BLaER1 (cell line): ENCODE results near the gene LCNL1.
A peak's percentile ranks its signal among the peaks of the same experiment; 100 is the strongest.

Experiments used
- H3K27ac ChIP-seq: shearing (Covaris generic); formaldehyde crosslinking; 2 replicates; pipeline ENCODE4 v1.8.1; 2022
- H3K27me3 ChIP-seq: shearing (Covaris generic); formaldehyde crosslinking; 2 replicates; pipeline ENCODE4 v1.8.1; 2022
- H3K36me3 ChIP-seq: shearing (Covaris generic); formaldehyde crosslinking; 2 replicates; pipeline ENCODE4 v1.8.1; 2022
- H3K4me1 ChIP-seq: shearing (Covaris generic); formaldehyde crosslinking; 2 replicates; pipeline ENCODE4 v1.8.1; 2022
- H3K4me2 ChIP-seq: shearing (Covaris generic); formaldehyde crosslinking; 2 replicates; pipeline ENCODE4 v1.8.1; 2022
- H3K4me3 ChIP-seq: shearing (Covaris generic); formaldehyde crosslinking; 2 replicates; pipeline ENCODE4 v1.8.1; 2022
- H3K9ac ChIP-seq: shearing (Covaris generic); formaldehyde crosslinking; 2 replicates; pipeline ENCODE4 v1.8.1; 2022
- H3K9me3 ChIP-seq: shearing (Covaris generic); formaldehyde crosslinking; 2 replicates; pipeline ENCODE4 v1.8.1; 2022
- H4K20me1 ChIP-seq: shearing (Covaris generic); formaldehyde crosslinking; 2 replicates; pipeline ENCODE4 v1.8.1; 2022
- Cebpa-rat ChIP-seq: shearing (Covaris generic); IDR thresholded peaks from 2 replicates; pipeline ENCODE4 v1.8.1; 2022

LCNL1 gene

DNA sequence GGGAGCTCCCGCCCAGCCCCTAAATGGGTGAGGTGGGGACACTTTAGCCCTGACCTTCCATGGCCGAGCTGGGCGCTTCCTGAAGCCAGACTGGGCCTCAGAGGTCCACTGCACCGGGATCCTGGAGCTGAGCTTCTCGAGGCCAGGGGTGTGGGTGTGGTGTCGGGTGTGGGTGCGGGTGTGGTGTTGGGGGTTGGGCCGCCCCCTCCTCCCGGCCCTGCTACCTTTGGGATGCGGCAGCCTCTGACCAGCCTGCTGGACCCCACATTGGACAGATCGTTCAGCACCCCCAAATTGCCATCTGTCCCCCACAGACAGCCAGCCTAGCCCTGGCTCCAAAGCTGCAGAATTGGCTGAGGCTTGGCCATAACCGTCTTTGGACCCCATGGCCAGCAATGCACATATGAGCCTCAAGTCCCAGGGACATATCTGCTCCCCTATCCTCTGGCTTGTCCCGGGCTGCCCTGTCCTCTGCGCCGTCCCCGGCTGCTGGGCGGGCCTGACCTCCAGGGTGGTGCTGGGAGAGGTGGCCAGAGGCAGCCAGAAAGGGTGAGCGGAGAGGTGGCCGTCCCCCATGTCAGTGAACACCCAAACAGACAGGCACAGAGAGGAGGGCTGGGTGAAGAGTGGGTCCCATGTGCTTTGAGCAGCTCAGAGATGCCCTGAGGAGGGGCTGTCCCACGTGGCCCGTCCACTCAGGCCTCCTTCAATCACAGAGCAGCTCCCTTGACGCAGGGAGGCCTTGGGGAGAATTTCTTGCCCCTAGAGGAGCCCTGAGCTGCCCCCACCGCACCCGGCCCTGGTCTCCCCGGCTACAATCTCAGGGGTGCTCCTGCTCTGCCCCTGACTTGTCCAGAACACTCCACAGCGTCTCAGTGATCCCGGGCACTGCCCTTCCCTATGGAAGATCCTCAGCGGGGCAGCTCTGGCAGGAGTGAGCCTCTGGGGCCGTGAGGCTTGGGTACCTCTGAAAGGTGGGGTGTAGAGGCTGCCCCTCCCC, 8.9 kb upstream of the LCNL1 start:
- no peaks in the 10 kb centered on the region for H3K27me3 ChIP-seq
- no peaks in the 10 kb centered on the region for H3K36me3 ChIP-seq
- H3K4me3 ChIP-seq: no peak overlapping the region
- TF ChIP-seq Cebpa-rat: no peak
- no peaks in the 10 kb centered on the region for H4K20me1 ChIP-seq
- no peaks in the 10 kb centered on the region for H3K9me3 ChIP-seq
- no peak overlapping the region for H3K9ac ChIP-seq
- H3K4me1 ChIP-seq: peaks cover 54% of the 10 kb centered on the region
- H3K27ac ChIP-seq: no peak overlapping the region
- H3K4me2 ChIP-seq: peak overlapping the region; percentile 70; the same call in 1 of the 2 replicates

DNA sequence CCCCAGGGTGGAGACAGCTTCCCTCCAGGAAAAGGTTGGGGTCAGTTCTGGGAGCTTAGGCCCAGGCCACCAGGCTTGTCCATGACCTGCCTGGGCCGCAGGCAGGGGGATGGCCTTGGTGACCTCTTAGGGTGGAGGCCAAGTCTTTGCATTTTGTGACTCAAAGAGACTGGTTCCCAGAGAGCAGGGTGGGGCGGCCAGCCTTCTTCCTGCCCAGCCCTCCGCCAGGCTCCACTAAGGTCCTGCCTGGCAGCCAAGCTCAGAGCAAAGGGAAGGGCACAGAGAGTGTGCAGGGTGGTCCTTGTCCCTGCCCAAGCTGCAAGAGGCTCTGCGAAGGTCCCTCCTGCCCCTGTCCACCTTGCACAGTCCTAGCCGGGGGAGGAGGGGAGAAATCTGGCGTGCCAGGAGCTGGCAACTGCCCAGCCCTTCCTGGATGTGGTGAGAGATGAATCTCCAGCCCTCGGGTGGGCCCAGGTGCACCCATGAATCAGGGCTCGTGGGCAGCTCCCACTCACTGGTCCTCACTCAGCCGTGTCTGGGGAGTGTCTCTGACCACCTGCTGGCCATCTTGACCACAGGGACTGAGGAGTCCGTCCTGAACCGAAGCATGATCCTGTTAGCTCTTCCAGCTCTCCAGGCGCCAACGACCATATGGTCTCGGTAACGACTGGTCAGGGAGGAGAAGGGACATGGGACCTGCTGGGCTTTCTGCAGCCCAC, 7.8 kb upstream of the LCNL1 start:
- Histone ChIP-seq H4K20me1 (no peaks in the 10 kb centered on the region), H3K4me1 (peaks cover 62% of the 10 kb centered on the region), H3K9ac (no peak overlapping the region), H3K4me2 (peak overlapping the region; percentile 70), H3K9me3 (no peaks in the 10 kb centered on the region), H3K27me3 (no peaks in the 10 kb centered on the region), H3K27ac (no peak overlapping the region), H3K4me3 (no peak overlapping the region), H3K36me3 (no peaks in the 10 kb centered on the region)
- no peak for TF ChIP-seq Cebpa-rat

- Histone ChIP-seq H3K4me2 (peak overlapping the region; percentile 70), H3K9me3 (no peaks in the 10 kb centered on the region), H3K4me1 (peaks cover 57% of the 10 kb centered on the region), H3K27ac (0 out of 2 replicates have a peak overlapping the region, but pooled peaks have one; percentile 13), H4K20me1 (no peaks in the 10 kb centered on the region), H3K4me3 (no peak overlapping the region), H3K9ac (no peak overlapping the region), H3K27me3 (no peaks in the 10 kb centered on the region), H3K36me3 (no peaks in the 10 kb centered on the region)
- no peak for TF ChIP-seq Cebpa-rat
Measured at GRCh38 chr9:136975644-136976043, 7.1 kb upstream of the LCNL1 start.

GRCh38 chr9:136977223-136977622, 5.6 kb upstream of the LCNL1 start, which contains the start of gene PTGDS:
Gene PTGDS (plus strand): TSS chr9:136977504. CDS start chr9:136977579, 75 bp downstream.
- Histone ChIP-seq H3K4me3 (no peak within 1 kb of the TSS), H3K4me1 (peaks cover 43% of the 10 kb centered on the region), H3K9ac (no peak within 1 kb of the TSS)

GRCh38 chr9:136977649-136978072, 5.1 kb upstream of the LCNL1 start:
- H3K9ac ChIP-seq: no peak overlapping the region
- H3K27ac ChIP-seq: no peak overlapping the region
- H4K20me1 ChIP-seq: no peaks in the 10 kb centered on the region
- no peaks in the 10 kb centered on the region for H3K9me3 ChIP-seq
- peaks cover 43% of the 10 kb centered on the region for H3K4me1 ChIP-seq
- H3K27me3 ChIP-seq: peaks cover 6% of the 10 kb centered on the region
- no peak for TF ChIP-seq Cebpa-rat
- H3K36me3 ChIP-seq: no peaks in the 10 kb centered on the region
- H3K4me3 ChIP-seq: no peak overlapping the region
- no peak overlapping the region for H3K4me2 ChIP-seq

More at GRCh38 chr9:136977223-136977622, 5.6 kb upstream of the LCNL1 start, which contains the start of gene PTGDS:
- Histone ChIP-seq H3K9me3 (no peaks in the 10 kb centered on the region), H4K20me1 (no peaks in the 10 kb centered on the region), H3K4me2 (peak within 1 kb of the TSS; percentile 70), H3K27ac (no peak within 1 kb of the TSS), H3K36me3 (no peaks in the 10 kb centered on the region), H3K27me3 (peaks cover 2% of the 10 kb centered on the region; the same call in 1 of the 2 replicates)
- TF ChIP-seq Cebpa-rat: no peak

- Histone ChIP-seq H3K4me3 (no peak overlapping the region), H3K9me3 (no peaks in the 10 kb centered on the region), H3K9ac (no peak overlapping the region), H3K27me3 (peaks cover 12% of the 10 kb centered on the region), H3K4me2 (no peak overlapping the region), H4K20me1 (no peaks in the 10 kb centered on the region), H3K27ac (no peak overlapping the region), H3K36me3 (no peaks in the 10 kb centered on the region), H3K4me1 (peaks cover 46% of the 10 kb centered on the region)
- TF ChIP-seq Cebpa-rat: no peak
Measured at GRCh38 chr9:136978073-136978864, 4.5 kb upstream of the LCNL1 start.

DNA sequence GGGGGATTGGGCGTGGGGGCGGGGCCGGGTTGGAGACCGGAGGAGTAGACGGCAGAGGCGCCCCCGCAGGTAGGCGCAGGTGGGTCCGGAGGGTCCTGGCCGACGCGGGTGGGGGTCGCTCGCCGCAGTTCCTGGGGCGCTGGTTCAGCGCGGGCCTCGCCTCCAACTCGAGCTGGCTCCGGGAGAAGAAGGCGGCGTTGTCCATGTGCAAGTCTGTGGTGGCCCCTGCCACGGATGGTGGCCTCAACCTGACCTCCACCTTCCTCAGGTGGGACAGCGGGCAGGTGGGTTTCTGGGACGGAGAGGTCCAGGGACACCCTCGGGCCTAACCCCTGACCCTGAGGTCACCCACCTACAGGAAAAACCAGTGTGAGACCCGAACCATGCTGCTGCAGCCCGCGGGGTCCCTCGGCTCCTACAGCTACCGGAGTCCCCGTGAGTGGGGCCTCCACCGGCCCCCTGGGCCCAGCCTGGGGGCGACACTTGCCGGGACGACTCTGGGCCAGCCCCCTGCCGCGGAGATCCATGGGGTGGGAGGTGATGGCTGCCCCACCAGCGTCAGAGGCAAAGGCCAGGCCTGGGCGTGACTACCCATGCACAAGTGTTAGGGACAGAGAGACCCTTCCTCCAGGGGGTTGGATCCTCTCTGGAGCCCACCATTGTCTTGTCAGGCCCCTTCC, 3.8 kb upstream of the LCNL1 start:
- Histone ChIP-seq H3K27me3 (peaks cover 20% of the 10 kb centered on the region), H3K36me3 (no peaks in the 10 kb centered on the region), H3K4me3 (no peak overlapping the region), H3K4me2 (peak overlapping the region; percentile 45), H3K9me3 (no peaks in the 10 kb centered on the region), H3K9ac (no peak overlapping the region), H4K20me1 (no peaks in the 10 kb centered on the region), H3K4me1 (peaks cover 53% of the 10 kb centered on the region), H3K27ac (no peak overlapping the region)
- no peak for TF ChIP-seq Cebpa-rat

DNA sequence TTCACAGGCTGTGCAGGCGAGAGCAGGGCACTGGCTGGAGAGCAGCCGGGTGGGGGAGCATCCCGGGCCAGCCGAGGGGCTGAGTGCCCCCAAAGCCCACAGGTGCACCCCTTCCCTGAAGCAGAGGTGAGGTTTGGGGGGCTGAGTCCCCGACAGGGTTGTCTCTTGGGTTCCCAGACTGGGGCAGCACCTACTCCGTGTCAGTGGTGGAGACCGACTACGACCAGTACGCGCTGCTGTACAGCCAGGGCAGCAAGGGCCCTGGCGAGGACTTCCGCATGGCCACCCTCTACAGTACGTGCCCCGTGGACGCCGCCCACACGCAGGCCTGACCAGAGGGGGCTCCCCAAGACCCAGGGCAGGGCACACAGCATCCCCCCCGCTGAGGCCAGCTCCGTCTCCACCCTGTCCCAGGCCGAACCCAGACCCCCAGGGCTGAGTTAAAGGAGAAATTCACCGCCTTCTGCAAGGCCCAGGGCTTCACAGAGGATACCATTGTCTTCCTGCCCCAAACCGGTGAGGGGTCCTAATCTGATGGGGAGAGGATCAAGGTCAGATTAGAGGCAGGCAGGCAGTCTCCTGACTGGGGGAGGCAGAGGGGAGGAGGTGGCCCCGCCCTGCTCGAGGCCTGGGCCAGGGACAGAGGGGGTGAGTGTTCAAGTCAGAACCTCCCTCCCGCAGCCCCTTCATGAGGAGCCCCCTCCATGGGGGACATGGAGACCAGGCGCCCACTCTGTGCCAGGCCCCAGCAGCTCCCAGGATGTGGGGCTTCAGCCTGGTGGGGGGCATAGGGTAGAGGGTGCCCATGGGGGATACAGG, 2.8 kb upstream of the LCNL1 start:
- no peaks in the 10 kb centered on the region for H3K9me3 ChIP-seq
- H3K27me3 ChIP-seq: peaks cover 30% of the 10 kb centered on the region
- no peak overlapping the region for H3K9ac ChIP-seq
- TF ChIP-seq Cebpa-rat: no peak
- no peak overlapping the region for H3K27ac ChIP-seq
- H3K4me1 ChIP-seq: peaks cover 45% of the 10 kb centered on the region
- no peak overlapping the region for H3K4me3 ChIP-seq
- H4K20me1 ChIP-seq: no peaks in the 10 kb centered on the region
- peak overlapping the region; percentile 45 for H3K4me2 ChIP-seq
- no peaks in the 10 kb centered on the region for H3K36me3 ChIP-seq
